DOHH2 (cell line): ENCODE measurements around the gene MAGEA3.
"Not testable (repeated sequence)": the region's sequence is repeated elsewhere in the genome, so short reads cannot be mapped to it uniquely, and the experiment has no call there.

Experiments used
- H3F3A ChIP-seq: fragments of 200-600 bp; sonication (generic), shearing (Covaris generic); 2 replicates; pipeline ENCODE4 v1.6.0; 2016; ENCODE audit warnings: antibody characterized with exemption, mild to moderate bottlenecking; ENCODE audit not compliant: control insufficient read depth, insufficient read depth
- H3K27ac ChIP-seq: fragments of 200-600 bp; sonication (generic); 2 replicates; pipeline ENCODE4 v1.5.1; 2014; ENCODE audit warnings: low read depth, mild to moderate bottlenecking, low read length, moderate library complexity
- H3K27me3 ChIP-seq: fragments of 200-600 bp; sonication (generic); 2 replicates; pipeline ENCODE4 v1.6.1; 2014; ENCODE audit warnings: mild to moderate bottlenecking, low read length, mixed read lengths; ENCODE audit not compliant: control insufficient read depth
- H3K36me3 ChIP-seq: fragments of 200-600 bp; sonication (generic); 2 replicates; pipeline ENCODE4 v1.6.1; 2014; ENCODE audit warnings: mild to moderate bottlenecking, low read length, moderate library complexity, mixed read lengths; ENCODE audit not compliant: control insufficient read depth
- H3K4me1 ChIP-seq: fragments of 200-600 bp; sonication (generic); 2 replicates; pipeline ENCODE4 v1.6.1; 2014; ENCODE audit warnings: mild to moderate bottlenecking, low read length, mixed read lengths; ENCODE audit not compliant: control insufficient read depth
- H3K4me2 ChIP-seq: fragments of 200-600 bp; sonication (generic); 2 replicates; pipeline ENCODE4 v1.6.0; 2014; ENCODE audit warnings: mild to moderate bottlenecking, low read length, moderate library complexity
- H3K4me3 ChIP-seq: fragments of 200-600 bp; sonication (generic); 2 replicates; pipeline ENCODE4 v1.5.1; 2014; ENCODE audit warnings: mild to moderate bottlenecking, low read length, mixed read lengths
- H3K79me2 ChIP-seq: fragments of 200-600 bp; sonication (generic); 2 replicates; pipeline ENCODE4 v1.6.1; 2014; ENCODE audit warnings: mild to moderate bottlenecking, low read length, mixed read lengths; ENCODE audit not compliant: control insufficient read depth
- H3K9me2 ChIP-seq: fragments of 200-600 bp; sonication (generic); replicated peaks from 2 replicates; pipeline ENCODE4 v1.6.1; 2014; ENCODE audit warnings: mild to moderate bottlenecking, low read length, mixed read lengths; ENCODE audit not compliant: control insufficient read depth
- H3K9me3 ChIP-seq: fragments of 200-600 bp; sonication (generic); 2 replicates; pipeline ENCODE4 v1.6.1; 2014; ENCODE audit warnings: antibody characterized with exemption, low read length, mixed read lengths; ENCODE audit not compliant: control insufficient read depth, insufficient read depth
- H4K20me1 ChIP-seq: fragments of 200-600 bp; sonication (generic); 2 replicates; pipeline ENCODE4 v1.6.0; 2014; ENCODE audit warnings: low read depth, mild to moderate bottlenecking, antibody characterized with exemption, low read length, moderate library complexity; ENCODE audit not compliant: control insufficient read depth, insufficient read depth
- CTCF ChIP-seq: fragments of 200-600 bp; sonication (generic); IDR thresholded peaks from one replicate; pipeline ENCODE4 v1.5.1; 2014; ENCODE audit warnings: antibody characterized with exemption, mild to moderate bottlenecking, low read depth, low read length; ENCODE audit not compliant: poor library complexity, severe bottlenecking
- EZH2phosphoT487 ChIP-seq: fragments of 200-600 bp; sonication (generic); IDR thresholded peaks from 2 replicates; pipeline ENCODE4 v1.6.1; 2017; ENCODE audit warnings: borderline replicate concordance, mild to moderate bottlenecking, antibody characterized with exemption, low read length, moderate library complexity, mixed read lengths

The MAGEA3 gene

DNA sequence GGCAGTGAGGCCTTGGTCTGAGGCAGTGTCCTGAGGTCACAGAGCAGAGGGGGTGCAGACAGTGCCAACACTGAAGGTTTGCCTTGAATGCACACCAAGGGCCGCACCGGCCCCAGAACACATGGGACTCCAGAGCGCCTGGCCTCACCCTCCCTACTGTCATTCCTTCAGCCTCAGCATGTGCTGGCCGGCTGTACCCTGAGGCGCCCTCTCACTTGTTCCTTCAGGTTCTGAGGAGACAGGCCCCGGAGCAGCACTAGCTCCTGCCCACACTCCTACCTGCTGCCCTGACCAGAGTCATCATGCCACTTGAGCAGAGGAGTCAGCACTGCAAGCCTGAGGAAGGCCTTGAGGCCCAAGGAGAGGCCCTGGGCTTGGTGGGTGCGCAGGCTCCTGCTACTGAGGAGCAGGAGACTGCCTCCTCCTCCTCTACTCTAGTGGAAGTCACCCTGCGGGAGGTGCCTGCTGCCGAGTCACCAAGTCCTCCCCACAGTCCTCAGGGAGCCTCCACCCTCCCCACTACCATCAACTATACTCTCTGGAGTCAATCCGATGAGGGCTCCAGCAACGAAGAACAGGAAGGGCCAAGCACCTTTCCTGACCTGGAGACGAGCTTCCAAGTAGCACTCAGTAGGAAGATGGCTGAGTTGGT, 37.4 kb downstream of the MAGEA3 start:
- no peak overlapping the region for H3K27ac ChIP-seq
- no peak for TF ChIP-seq EZH2phosphoT487
- TF ChIP-seq CTCF, result no peak
- H3K9me3 ChIP-seq, result no peaks in the 10 kb centered on the region
- no peaks in the 10 kb centered on the region for H3K79me2 ChIP-seq
- H3K27me3 ChIP-seq, result no peaks in the 10 kb centered on the region
- no peak overlapping the region for H3K4me3 ChIP-seq
- no peaks in the 10 kb centered on the region for H3K4me1 ChIP-seq
- no peaks in the 10 kb centered on the region for H3K36me3 ChIP-seq
- H4K20me1 ChIP-seq, result no peaks in the 10 kb centered on the region
- no peak overlapping the region for H3K4me2 ChIP-seq
- H3K9me2 ChIP-seq, result no peaks in the 10 kb centered on the region
- no peaks in the 10 kb centered on the region for H3F3A ChIP-seq

DNA sequence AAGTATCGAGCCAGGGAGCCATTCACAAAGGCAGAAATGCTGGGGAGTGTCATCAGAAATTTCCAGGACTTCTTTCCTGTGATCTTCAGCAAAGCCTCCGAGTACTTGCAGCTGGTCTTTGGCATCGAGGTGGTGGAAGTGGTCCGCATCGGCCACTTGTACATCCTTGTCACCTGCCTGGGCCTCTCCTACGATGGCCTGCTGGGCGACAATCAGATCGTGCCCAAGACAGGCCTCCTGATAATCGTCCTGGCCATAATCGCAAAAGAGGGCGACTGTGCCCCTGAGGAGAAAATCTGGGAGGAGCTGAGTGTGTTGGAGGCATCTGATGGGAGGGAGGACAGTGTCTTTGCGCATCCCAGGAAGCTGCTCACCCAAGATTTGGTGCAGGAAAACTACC, 37.9 kb downstream of the MAGEA3 start:
- not testable (repeated sequence) for H3K4me3 ChIP-seq, H3K79me2 ChIP-seq, H4K20me1 ChIP-seq, H3K9me2 ChIP-seq, H3K9me3 ChIP-seq, H3K4me1 ChIP-seq, H3K36me3 ChIP-seq, H3K27me3 ChIP-seq, H3K4me2 ChIP-seq, H3F3A ChIP-seq, H3K27ac ChIP-seq

DNA sequence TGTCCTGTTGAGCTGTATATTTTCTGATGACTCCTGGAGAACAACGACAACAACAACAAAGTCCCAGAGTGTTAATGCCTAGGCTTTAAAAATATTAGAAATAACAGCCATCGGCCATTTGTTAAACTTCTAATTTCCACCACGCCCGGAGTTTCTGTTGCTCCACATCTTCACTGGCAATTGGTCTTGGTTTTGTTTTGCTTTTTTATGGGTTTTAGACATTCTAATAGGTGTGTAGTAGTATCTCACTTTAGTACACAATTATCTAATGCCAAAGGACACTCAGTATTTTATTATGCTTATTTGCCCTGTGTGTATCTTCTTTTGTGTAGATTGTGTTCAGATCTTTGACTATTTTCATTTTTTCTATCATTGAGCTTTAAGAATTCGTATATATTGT, 40.0 kb downstream of the MAGEA3 start:
- Histone ChIP-seq H3K4me3 (no peak overlapping the region), H3K27ac (no peak overlapping the region), H3K36me3 (no peaks in the 10 kb centered on the region), H3K4me2 (no peak overlapping the region), H3K4me1 (no peaks in the 10 kb centered on the region), H3K9me3 (no peaks in the 10 kb centered on the region), H3F3A (no peaks in the 10 kb centered on the region), H3K79me2 (no peaks in the 10 kb centered on the region), H4K20me1 (no peaks in the 10 kb centered on the region), H3K27me3 (no peaks in the 10 kb centered on the region), H3K9me2 (no peaks in the 10 kb centered on the region)
- TF ChIP-seq EZH2phosphoT487, result no peak
